ENCODE results near the gene PRELP.

Gene PRELP

GRCh38 chr1:203527013-203527412 lies 51.4 kb downstream of the PRELP start:
- DNase-seq: no peak

GRCh38 chr1:203528063-203528462 lies 52.5 kb downstream of the PRELP start:
- DNase-seq: no peak

GRCh38 chr1:203528976-203529835 lies 53.6 kb downstream of the PRELP start:
- DNase-seq: no peak

GRCh38 chr1:203531063-203531462 lies 55.5 kb downstream of the PRELP start:
- no peak for DNase-seq

- no peak for DNase-seq
Measured at GRCh38 chr1:203534012-203534411, 58.4 kb downstream of the PRELP start.

GRCh38 chr1:203534526-203534925 lies 58.9 kb downstream of the PRELP start:
- no peak for DNase-seq

GRCh38 chr1:203536575-203536974 lies 61.0 kb downstream of the PRELP start:
- DNase-seq: no peak

- no peak for DNase-seq
Measured at GRCh38 chr1:203536980-203537455, 61.4 kb downstream of the PRELP start.

- DNase-seq: no peak
Measured at GRCh38 chr1:203537806-203538464, 62.3 kb downstream of the PRELP start.

- no peak for DNase-seq
Measured at GRCh38 chr1:203538726-203539125, 63.1 kb downstream of the PRELP start.

- no peak for DNase-seq
Measured at GRCh38 chr1:203539831-203540546, 64.4 kb downstream of the PRELP start.

All from NCI-H526 (cell line).